GM12878 (cell line): Measurements from ENCODE around the gene MED13L. TPM values are rescaled to one million over a fixed set of nuclear protein-coding genes. Genes with fewer than 3 reads are reported as not detected.

Experiments
- ATAC-seq: fragments of 200-7000 bp; cut with Tn5 transposase; 3 replicates; pipeline ENCODE4 v1.9.1; 2020; ENCODE audit warnings: mild to moderate bottlenecking, moderate library complexity
- BruUV-seq: library from RNA; stranded (reverse); fragments of 400-500 nt; replicated peaks from 2 replicates; lab custom pipeline; 2021; lab: Mats Ljungman, UMichigan
- CTCF ChIA-PET: fragments of 300-600 bp; sonication (Branson Sonifier 250); formaldehyde crosslinking; extraction: SDS; loops from one replicate; lab custom pipeline; 2021; ENCODE audit warnings: inconsistent platforms; lab: Yijun Ruan, JAX
- POLR2A ChIA-PET: fragments of 350-600 bp; formaldehyde crosslinking; extraction: SDS; loops from one replicate; lab custom pipeline; 2021; ENCODE audit warnings: inconsistent platforms; lab: Charles Lee
- RAD21 ChIA-PET: fragments of 300-600 bp; sonication (Branson Sonifier 250); formaldehyde crosslinking; loops from one replicate; lab custom pipeline; 2023; ENCODE audit warnings: antibody characterized with exemption; ENCODE audit not compliant: unreplicated experiment; lab: Charles Lee
- SMC1A ChIA-PET: fragments of 300-600 bp; sonication (Branson Sonifier 250); formaldehyde crosslinking; loops from one replicate; lab custom pipeline; 2023; ENCODE audit not compliant: unreplicated experiment, uncharacterized antibody; lab: Charles Lee
- DNase-seq: peaks from one replicate; pipeline ENCODE4 v3.0.0-alpha.2; 2011; ENCODE audit warnings: low read depth, low spot score
- FAIRE-seq: peaks from 3 replicates; lab custom pipeline; 2011; peaks lifted over from hg19 to GRCh38; lab: Jason Lieb, UNC
- H2AFZ ChIP-seq: 2 replicates; pipeline ENCODE4 v1.6.0; 2011; ENCODE audit warnings: low read depth, low read length, control low read depth; ENCODE audit not compliant: control insufficient read depth
- H3K27ac ChIP-seq: 2 replicates; pipeline ENCODE4 v1.5.1; 2011; ENCODE audit warnings: control low read depth; ENCODE audit not compliant: control insufficient read depth, insufficient read depth
- H3K27me3 ChIP-seq, 2 experiments: replicated peaks in 1 of 2; 2 replicates each; pipeline versions ENCODE4 v1.6.0 to v1.6.1; 2011; ENCODE audit warnings: low read length in 1 of 2; ENCODE audit not compliant: control insufficient read depth in 2 of 2, insufficient read depth in 2 of 2
- H3K36me3 ChIP-seq, 2 experiments: 2 replicates each; pipeline ENCODE4 v1.5.1; 2011; ENCODE audit warnings: low read length in 1 of 2; ENCODE audit not compliant: control insufficient read depth in 2 of 2, insufficient read depth in 2 of 2
- H3K4me1 ChIP-seq: 2 replicates; pipeline ENCODE4 v1.6.1; 2011; ENCODE audit warnings: mild to moderate bottlenecking, low read length, moderate library complexity, mixed read lengths; ENCODE audit not compliant: control insufficient read depth, insufficient read depth
- H3K4me2 ChIP-seq: 2 replicates; pipeline ENCODE4 v1.6.0; 2011; ENCODE audit warnings: control low read depth; ENCODE audit not compliant: control insufficient read depth, insufficient read depth
- H3K4me3 ChIP-seq: fragments of 200-600 bp; sonication (generic); 2 replicates; pipeline ENCODE4 v1.5.1; 2016
- H3K79me2 ChIP-seq: 2 replicates; pipeline ENCODE4 v1.6.0; 2011; ENCODE audit warnings: low read length; ENCODE audit not compliant: control insufficient read depth, insufficient read depth
- H3K9ac ChIP-seq: 2 replicates; pipeline ENCODE4 v1.8.0; 2011; ENCODE audit warnings: low read length, control low read depth, mixed read lengths; ENCODE audit not compliant: control insufficient read depth, insufficient read depth
- H3K9me3 ChIP-seq: replicated peaks from 3 replicates; pipeline ENCODE4 v1.5.1; 2011; ENCODE audit warnings: mild to moderate bottlenecking, low read length; ENCODE audit not compliant: control insufficient read depth, insufficient read depth
- H4K20me1 ChIP-seq: 2 replicates; pipeline ENCODE4 v1.6.0; 2011; ENCODE audit not compliant: control insufficient read depth, insufficient read depth
- BHLHE40 ChIP-seq, 2 experiments: fragments of 450-650 bp in 1 of 2; IDR thresholded peaks; 2 replicates each; pipeline ENCODE4 v1.6.1; 2011 to 2017; ENCODE audit warnings: low read depth in 2 of 2, borderline replicate concordance in 1 of 2, improper control_type of control experiment in 1 of 2, low read length in 1 of 2, mild to moderate bottlenecking in 1 of 2
- CHD4 ChIP-seq: fragments of 200-600 bp; sonication (generic); IDR thresholded peaks from 2 replicates; pipeline ENCODE4 v1.6.1; 2016; ENCODE audit warnings: mild to moderate bottlenecking
- CUX1 ChIP-seq: IDR thresholded peaks from 2 replicates; pipeline ENCODE4 v1.6.1; 2012; ENCODE audit warnings: improper control_type of control experiment, low read depth, low read length; ENCODE audit not compliant: insufficient replicate concordance
- MTA2 ChIP-seq: fragments of 450-650 bp; IDR thresholded peaks from 2 replicates; pipeline ENCODE4 v1.6.1; 2016; ENCODE audit warnings: low read depth, mild to moderate bottlenecking, moderate library complexity
- NKRF ChIP-seq: fragments of 450-650 bp; conservative IDR thresholded peaks from 2 replicates; pipeline ENCODE4 v1.6.1; 2017; ENCODE audit warnings: mild to moderate bottlenecking, moderate library complexity
- NRF1 ChIP-seq: conservative IDR thresholded peaks from 2 replicates; pipeline ENCODE4 v1.6.1; 2011; ENCODE audit warnings: mild to moderate bottlenecking, low read depth, low read length, improper control_type of control experiment
- SIX5 ChIP-seq: IDR thresholded peaks from 2 replicates; pipeline ENCODE4 v1.6.1; 2011; ENCODE audit warnings: mild to moderate bottlenecking, low read depth, low read length, moderate library complexity; ENCODE audit not compliant: severe bottlenecking
- ZBED1 ChIP-seq: IDR thresholded peaks from 2 replicates; pipeline ENCODE4 v1.6.1; 2016; ENCODE audit warnings: borderline replicate concordance
- ZSCAN29 ChIP-seq: fragments of 450-650 bp; IDR thresholded peaks from 2 replicates; pipeline ENCODE4 v1.6.1; 2017; ENCODE audit warnings: mild to moderate bottlenecking, moderate library complexity
- WGBS: methylation state at CpG from one replicate; pipeline ENCODE4 v1.1.6; 2016; ENCODE audit warnings: low lambda C conversion rate; ENCODE audit not compliant: insufficient replicate concordance, insufficient coverage; ENCODE audit errors: missing lambda C conversion rate; 5-methylcytosine and 5-hydroxymethylcytosine counted together
- in situ Hi-C: fragments of 300-500 bp; cut with MboI; formaldehyde crosslinking; loops from 9 replicates; pipeline ENCODE4 v1.14.3; 2018; ENCODE audit warnings: mixed read lengths
- intact Hi-C: fragments of 100-400 bp; cut with micrococcal nuclease; formaldehyde crosslinking; loops from one replicate; pipeline ENCODE4 v1.14.2; 2022; ENCODE audit not compliant: unreplicated experiment
- polyA plus RNA-seq, 11 experiments: library from polyadenylated mRNA; depleted of rRNA in 4 of 11; unstranded in 6 of 11; stranded (reverse) in 5 of 11; fragments of >200 nt; fragmentation: Nextera tagmentation in 4 of 11; fragmentation: Illumina TruSeq in 1 of 11; extraction: Ambion mirVana in 4 of 11; extraction: Trizol in 1 of 11; gene quantifications; 1 replicate in 1 of 11; 2 replicates in 10 of 11; pipeline versions ENCODE4 v1.2.1 to v1.2.3, GENCODE V29; 2011 to 2016; ENCODE audit warnings: inconsistent platforms in 2 of 11, missing spikeins in 2 of 11, low read depth in 1 of 11
- total RNA-seq, 4 experiments: library from RNA; depleted of rRNA in 3 of 4; stranded (reverse); fragments of >200 nt in 3 of 4; fragmentation: Illumina TruSeq in 1 of 4; extraction: Trizol in 1 of 4; gene quantifications; 2 replicates each; pipeline versions ENCODE4 v1.2.1 to v1.2.3, GENCODE V29; 2013 to 2021
- TF ChIP-seq, protein P1 (sequence below): fragments of 450-650 bp; IDR thresholded peaks from 2 replicates; pipeline ENCODE4 v1.6.1; 2016; ENCODE audit warnings: mild to moderate bottlenecking, moderate library complexity, borderline replicate concordance

MED13L gene
- total and polyA plus RNA-seq, 10 of the 15 experiments (the other 5 are each of a cell fraction or from before 2014, with no cell fraction given): 3.7 to 30.1 (median 9.1) TPM

- ChIA-PET SMC1A (interaction anchor here (0.6 to 2.1 kb wide), 5 partner anchors 32 to 708 kb away, joined by 3 to 6 read pairs (median 3); no protein-coding TSS in a partner anchor), CTCF (interaction anchor here (0.6 to 3.6 kb wide), 16 partner anchors 8 to 710 kb away, joined by 3 to 34 read pairs (median 6); no protein-coding TSS in a partner anchor), POLR2A (no interaction called here), RAD21 (interaction anchor here (1.5 to 1.8 kb wide), 3 partner anchors 237 to 710 kb away, joined by 3 to 9 read pairs (median 3); no protein-coding TSS in a partner anchor)
- Histone ChIP-seq H3K79me2 (no peaks in the 10 kb centered on the region), H3K9ac (no peak overlapping the region), H3K27ac (no peak overlapping the region), H3K4me2 (no peak overlapping the region), H3K9me3 (no peaks in the 10 kb centered on the region), H3K27me3 (no peaks in the 10 kb centered on the region), H2AFZ (no peak overlapping the region), H4K20me1 (no peaks in the 10 kb centered on the region), H3K36me3 (peaks cover 0 to 4% of the 10 kb centered on the region in 2 experiments; a peak in 1 of 4 replicates), H3K4me1 (peaks cover 3% of the 10 kb centered on the region), H3K4me3 (no peak overlapping the region)
- intact Hi-C loops (loop anchor here (1.0 to 5.0 kb wide), 3 partner anchors 237 to 710 kb away; no protein-coding TSS in a partner anchor), in situ Hi-C loops (loop anchor here (10.0 kb wide), 1 partner anchor 706 kb away; no protein-coding TSS in a partner anchor)
- 87% methylated on average over 10 of the region's 10 CpGs for WGBS
- no peak for ATAC-seq
- no peak for DNase-seq
- FAIRE-seq: no peak
- no TSS peak for BruUV-seq
- TF ChIP-seq BHLHE40 (IDR thresholded peaks at IDR 0.05; ENCODE audit: borderline replicate concordance in 1 of 2, low read depth in 2 of 2, low read length in 1 of 2) (no peak), NKRF (no peak), ZBED1 (no peak), CHD4 (no peak), ZSCAN29 (no peak), NRF1 (no peak), SIX5 (no peak), CUX1 (no peak), MTA2 (no peak)
- TF ChIP-seq, protein P1, sequence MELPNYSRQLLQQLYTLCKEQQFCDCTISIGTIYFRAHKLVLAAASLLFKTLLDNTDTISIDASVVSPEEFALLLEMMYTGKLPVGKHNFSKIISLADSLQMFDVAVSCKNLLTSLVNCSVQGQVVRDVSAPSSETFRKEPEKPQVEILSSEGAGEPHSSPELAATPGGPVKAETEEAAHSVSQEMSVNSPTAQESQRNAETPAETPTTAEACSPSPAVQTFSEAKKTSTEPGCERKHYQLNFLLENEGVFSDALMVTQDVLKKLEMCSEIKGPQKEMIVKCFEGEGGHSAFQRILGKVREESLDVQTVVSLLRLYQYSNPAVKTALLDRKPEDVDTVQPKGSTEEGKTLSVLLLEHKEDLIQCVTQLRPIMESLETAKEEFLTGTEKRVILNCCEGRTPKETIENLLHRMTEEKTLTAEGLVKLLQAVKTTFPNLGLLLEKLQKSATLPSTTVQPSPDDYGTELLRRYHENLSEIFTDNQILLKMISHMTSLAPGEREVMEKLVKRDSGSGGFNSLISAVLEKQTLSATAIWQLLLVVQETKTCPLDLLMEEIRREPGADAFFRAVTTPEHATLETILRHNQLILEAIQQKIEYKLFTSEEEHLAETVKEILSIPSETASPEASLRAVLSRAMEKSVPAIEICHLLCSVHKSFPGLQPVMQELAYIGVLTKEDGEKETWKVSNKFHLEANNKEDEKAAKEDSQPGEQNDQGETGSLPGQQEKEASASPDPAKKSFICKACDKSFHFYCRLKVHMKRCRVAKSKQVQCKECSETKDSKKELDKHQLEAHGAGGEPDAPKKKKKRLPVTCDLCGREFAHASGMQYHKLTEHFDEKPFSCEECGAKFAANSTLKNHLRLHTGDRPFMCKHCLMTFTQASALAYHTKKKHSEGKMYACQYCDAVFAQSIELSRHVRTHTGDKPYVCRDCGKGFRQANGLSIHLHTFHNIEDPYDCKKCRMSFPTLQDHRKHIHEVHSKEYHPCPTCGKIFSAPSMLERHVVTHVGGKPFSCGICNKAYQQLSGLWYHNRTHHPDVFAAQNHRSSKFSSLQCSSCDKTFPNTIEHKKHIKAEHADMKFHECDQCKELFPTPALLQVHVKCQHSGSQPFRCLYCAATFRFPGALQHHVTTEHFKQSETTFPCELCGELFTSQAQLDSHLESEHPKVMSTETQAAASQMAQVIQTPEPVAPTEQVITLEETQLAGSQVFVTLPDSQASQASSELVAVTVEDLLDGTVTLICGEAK: no peak
These were observed 278.6 kb downstream of the MED13L start for GRCh38 chr12:115998794-115999478.
